GM18505 (cell line): Measurements from ENCODE around the gene SLC5A9.

Experiments
- ATAC-seq: cut with Tn5 transposase; IDR thresholded peaks from one replicate; pipeline ENCODE4 v1.9.1; 2021; ENCODE audit not compliant: unreplicated experiment
- POLR2A ChIP-seq: IDR thresholded peaks from 4 replicates; pipeline ENCODE4 v1.6.1; 2011; ENCODE audit warnings: borderline replicate concordance; ENCODE audit not compliant: insufficient read depth, insufficient read length; ENCODE audit errors: extremely low read depth

Gene SLC5A9

DNA sequence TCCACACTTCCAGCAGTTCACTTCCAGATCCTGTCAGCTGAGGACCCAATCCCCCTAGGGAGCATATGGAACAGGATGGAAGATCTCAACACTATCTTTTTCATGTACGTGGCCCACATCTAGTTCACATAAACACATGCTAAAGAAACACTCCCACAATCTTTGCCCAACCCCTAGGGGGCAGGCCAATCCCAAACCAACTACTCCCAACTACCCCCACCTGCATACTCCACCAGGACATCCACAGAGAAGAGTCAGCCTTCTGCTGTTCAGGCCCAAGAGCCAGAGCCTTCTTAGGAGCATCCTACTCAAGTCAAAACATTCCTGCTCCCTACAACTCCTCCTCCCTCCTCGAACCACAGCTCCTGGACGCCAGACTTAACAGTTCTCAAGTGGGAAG lies 5.6 kb upstream of the SLC5A9 start:
- TF ChIP-seq POLR2A, result no peak
- no peak for ATAC-seq

DNA sequence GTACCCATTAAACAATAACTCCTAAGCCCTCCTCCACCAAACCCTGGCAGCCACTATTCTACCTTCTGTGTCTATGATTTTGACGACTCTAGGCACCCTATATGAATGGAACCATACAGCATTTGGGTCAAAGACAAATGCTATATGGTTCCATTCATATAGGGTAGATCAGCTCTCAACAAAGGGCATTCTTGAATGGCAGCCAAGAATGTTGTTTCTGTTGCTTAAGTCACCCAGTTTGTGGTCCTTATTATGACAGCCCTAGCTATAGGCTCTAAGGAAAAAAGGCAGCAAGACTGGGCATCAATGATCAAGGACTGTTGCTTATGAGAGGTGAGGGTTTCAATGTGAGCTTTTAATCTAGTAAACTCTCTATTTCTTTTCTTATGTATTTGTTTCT lies 4.7 kb upstream of the SLC5A9 start:
- no peak for ATAC-seq
- TF ChIP-seq POLR2A, result no peak

DNA sequence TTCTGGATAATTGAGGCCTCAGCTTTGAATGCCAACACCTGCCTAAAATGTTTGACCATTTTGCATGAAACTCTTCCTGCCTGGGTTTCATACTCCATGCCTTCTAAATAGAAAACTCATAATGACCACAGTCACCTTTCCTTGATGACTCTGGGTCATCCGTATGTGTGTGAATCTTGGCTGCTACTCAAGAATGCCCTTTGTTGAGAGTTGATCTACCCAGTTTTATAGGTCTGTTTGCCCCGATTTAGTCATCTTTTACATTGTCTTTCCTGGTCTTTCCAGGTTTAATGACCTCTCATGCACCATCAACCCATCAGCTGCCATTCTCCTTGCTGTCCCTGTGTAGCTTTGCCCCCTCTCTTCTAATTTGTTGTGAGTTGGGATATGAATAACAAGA lies 2.7 kb upstream of the SLC5A9 start:
- no peak for TF ChIP-seq POLR2A
- no peak for ATAC-seq

GRCh38 chr1:48221122-48221521 lies 1.4 kb upstream of the SLC5A9 start:
- ATAC-seq, result no peak
- no peak for TF ChIP-seq POLR2A

GRCh38 chr1:48221657-48222056 lies 859 bp upstream of the SLC5A9 start:
- TF ChIP-seq POLR2A, result no peak
- no peak for ATAC-seq

DNA sequence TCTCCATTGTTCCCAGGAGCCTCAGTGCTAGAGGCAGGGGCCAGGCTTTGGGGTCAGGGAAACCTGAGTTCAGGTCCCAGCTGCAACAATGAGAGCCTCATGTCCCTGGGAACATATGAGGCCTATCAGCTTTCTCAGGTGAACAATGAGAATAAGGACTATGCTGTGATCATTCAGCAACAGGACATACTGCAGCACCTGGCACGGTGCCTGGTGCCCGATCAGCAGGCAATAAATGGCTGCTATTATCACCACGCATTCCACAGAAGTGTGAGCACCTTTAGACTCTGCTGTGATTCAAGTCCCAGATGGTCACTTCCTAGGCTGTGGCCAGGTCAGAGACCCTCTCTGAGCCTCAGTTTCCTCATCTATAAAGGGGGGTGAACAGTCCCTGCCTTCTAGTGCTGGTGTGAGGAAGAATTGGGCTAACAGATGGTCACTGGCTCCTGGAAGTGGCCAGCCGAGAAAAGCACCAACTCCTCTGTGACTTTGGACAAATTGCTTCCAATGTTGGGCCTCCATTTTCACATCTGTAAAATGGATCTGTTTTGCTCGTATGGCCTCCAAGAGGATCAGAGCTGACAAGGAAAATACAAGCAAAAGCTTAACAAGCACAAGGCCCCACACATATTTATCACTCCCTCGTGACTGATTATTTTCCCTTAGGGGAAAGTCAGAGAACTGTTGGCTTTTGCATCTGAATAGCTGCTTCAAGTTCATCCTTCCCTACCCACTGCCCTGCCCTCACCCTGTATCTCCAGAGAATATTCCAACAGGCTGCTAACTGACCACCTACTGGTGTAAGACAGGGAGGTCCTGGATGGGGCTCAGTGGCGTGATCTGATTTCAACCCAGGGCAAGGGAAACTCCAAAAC lies 1.1 kb downstream of the SLC5A9 start:
- no peak for TF ChIP-seq POLR2A

GRCh38 chr1:48224791-48225190 lies 2.3 kb downstream of the SLC5A9 start:
- no peak for TF ChIP-seq POLR2A
- ATAC-seq, result no peak

More for the DNA sequence above, 1.1 kb downstream of the SLC5A9 start:
- ATAC-seq, result no peak

GRCh38 chr1:48225579-48225978 lies 3.1 kb downstream of the SLC5A9 start:
- ATAC-seq, result no peak
- TF ChIP-seq POLR2A, result no peak

DNA sequence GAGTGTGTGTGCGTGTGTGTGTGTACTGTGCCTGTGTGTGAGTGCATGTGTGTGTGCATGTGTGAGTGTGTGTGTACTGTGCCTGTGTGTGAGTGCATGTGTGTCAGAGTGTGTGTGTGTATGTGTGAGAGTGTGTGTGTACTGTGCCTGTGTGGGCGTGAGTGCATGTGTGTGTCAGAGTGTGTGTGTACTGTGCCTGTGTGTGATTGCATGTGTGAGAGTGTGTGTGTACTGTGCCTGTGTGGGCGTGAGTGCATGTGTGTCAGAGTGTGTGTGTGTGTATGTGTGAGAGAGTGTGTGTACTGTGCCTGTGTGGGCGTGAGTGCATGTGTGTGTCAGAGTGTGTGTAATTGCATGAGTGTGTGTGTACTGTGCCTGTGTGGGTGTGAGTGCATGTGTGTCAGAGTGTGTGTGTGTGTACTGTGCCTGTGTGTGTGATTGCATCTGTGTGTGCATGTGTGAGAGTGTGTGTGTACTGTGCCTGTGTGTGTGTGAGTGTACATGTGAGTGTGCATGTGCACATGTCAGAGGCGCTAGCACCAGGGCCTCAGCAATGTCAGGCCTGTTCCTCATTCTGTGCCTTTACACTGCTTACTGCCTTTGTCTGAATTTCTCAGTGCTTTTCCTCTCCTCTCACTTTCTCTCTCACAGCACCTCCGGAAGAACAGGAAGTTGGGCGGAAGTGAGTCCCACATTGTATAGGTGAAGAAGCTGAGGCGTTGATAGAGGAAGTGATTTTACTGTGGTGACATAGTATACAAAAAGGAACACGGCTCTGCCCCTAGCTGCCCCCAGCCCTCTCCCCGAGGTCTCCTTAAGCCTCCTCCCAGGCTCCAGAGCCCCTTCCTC lies 4.9 kb downstream of the SLC5A9 start:
- TF ChIP-seq POLR2A, result no peak
- ATAC-seq, result peak; percentile 41

GRCh38 chr1:48228156-48228555 lies 5.6 kb downstream of the SLC5A9 start:
- no peak for TF ChIP-seq POLR2A
- ATAC-seq, result no peak

DNA sequence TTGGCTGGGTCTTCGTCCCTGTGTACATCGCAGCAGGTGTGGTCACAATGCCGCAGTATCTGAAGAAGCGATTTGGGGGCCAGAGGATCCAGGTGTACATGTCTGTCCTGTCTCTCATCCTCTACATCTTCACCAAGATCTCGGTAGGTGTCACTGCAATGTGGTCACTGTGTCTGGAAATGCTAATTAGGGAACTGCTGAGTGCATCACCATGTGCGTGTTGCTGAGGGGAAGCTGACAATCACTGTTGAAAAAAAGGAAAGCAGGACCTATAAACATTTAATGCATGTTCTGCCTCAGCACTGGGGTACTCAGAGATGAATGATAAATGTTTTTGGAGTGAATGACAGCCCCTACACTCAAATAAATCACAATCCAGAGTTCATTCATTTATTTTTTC lies 6.8 kb downstream of the SLC5A9 start:
- ATAC-seq, result no peak
- no peak for TF ChIP-seq POLR2A

GRCh38 chr1:48230236-48230635 lies 7.7 kb downstream of the SLC5A9 start:
- no peak for TF ChIP-seq POLR2A
- ATAC-seq, result no peak

DNA sequence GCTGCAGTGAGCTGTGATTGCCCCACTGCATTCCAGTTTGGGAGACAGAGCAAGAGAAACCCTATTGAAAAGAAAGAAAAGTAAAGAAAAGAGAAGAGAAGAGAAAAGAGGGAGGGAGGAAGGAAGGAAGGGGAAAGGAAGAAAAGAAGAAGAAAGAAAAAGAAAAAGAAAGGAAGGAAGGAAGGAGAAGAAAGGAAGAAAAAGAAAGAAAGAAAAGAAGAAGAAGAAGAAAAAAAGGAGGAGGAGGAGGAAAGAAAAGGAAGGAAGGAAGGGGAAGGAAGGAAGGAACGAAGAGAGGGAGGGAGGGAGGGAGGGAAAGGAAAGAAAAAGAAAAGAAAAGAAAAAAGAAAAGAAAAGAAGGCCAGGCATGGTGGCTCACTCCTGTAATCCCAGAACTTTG lies 10.2 kb downstream of the SLC5A9 start:
- TF ChIP-seq POLR2A, result no peak
- ATAC-seq, result no peak
